DLD1 (cell line): ENCODE data around the gene CRB2.

Experiments used
- in situ Hi-C: cut with HindIII; loops from 2 replicates; pipeline ENCODE4 v1.10.0; 2017; ENCODE audit warnings: low sequenced_read_pairs

The CRB2 gene

GRCh38 chr9:123377211-123377971 is 21.4 kb downstream of the CRB2 start:
- in situ Hi-C loops = no loop called here

GRCh38 chr9:123378025-123378424 is 22.0 kb downstream of the CRB2 start:
- in situ Hi-C loops = no loop called here

- in situ Hi-C loops = no loop called here
Measured at GRCh38 chr9:123378956-123379660, 23.1 kb downstream of the CRB2 start.

- in situ Hi-C loops = no loop called here
Measured at GRCh38 chr9:123380852-123381705, 25.1 kb downstream of the CRB2 start.

GRCh38 chr9:123382653-123383511 is 26.9 kb downstream of the CRB2 start:
- in situ Hi-C loops = no loop called here

GRCh38 chr9:123383512-123384170 is 27.6 kb downstream of the CRB2 start:
- in situ Hi-C loops = no loop called here

- in situ Hi-C loops = no loop called here
Measured at GRCh38 chr9:123387686-123388085, 31.7 kb downstream of the CRB2 start.

GRCh38 chr9:123389070-123389469 is 33.1 kb downstream of the CRB2 start:
- in situ Hi-C loops = no loop called here

- in situ Hi-C loops = no loop called here
Measured at GRCh38 chr9:123389698-123390097, 33.7 kb downstream of the CRB2 start.

GRCh38 chr9:123390337-123391135 is 34.5 kb downstream of the CRB2 start:
- in situ Hi-C loops = no loop called here

GRCh38 chr9:123391233-123391632 is 35.2 kb downstream of the CRB2 start:
- in situ Hi-C loops = no loop called here

- in situ Hi-C loops = no loop called here
Measured at GRCh38 chr9:123391946-123392345, 35.9 kb downstream of the CRB2 start.

GRCh38 chr9:123392802-123393201 is 36.8 kb downstream of the CRB2 start:
- in situ Hi-C loops = no loop called here

GRCh38 chr9:123394291-123395235 is 38.6 kb downstream of the CRB2 start:
- in situ Hi-C loops = no loop called here

GRCh38 chr9:123395276-123395688 is 39.3 kb downstream of the CRB2 start:
- in situ Hi-C loops = no loop called here

- in situ Hi-C loops = no loop called here
Measured at GRCh38 chr9:123395689-123396511, 39.9 kb downstream of the CRB2 start.

- in situ Hi-C loops = no loop called here
Measured at GRCh38 chr9:123397975-123398374, 42.0 kb downstream of the CRB2 start.
